Measurements from ENCODE around the gene CEMP1. TPM values are rescaled to one million over a fixed set of nuclear protein-coding genes. Genes with fewer than 3 reads are reported as not detected.
A peak's percentile ranks its signal among the peaks of the same experiment; 100 is the strongest.

The CEMP1 gene
- total RNA-seq, 1 donor from 2014 or later: not detected

- FAIRE-seq: no peak
- no peaks in the 10 kb centered on the region for H3K27me3 ChIP-seq (ENCODE audit: control insufficient read depth, insufficient read depth, low read length)
- no peak overlapping the region for H3K4me3 ChIP-seq (ENCODE audit: low read depth, low read length)
- H3K36me3 ChIP-seq (ENCODE audit: control insufficient read depth, insufficient read depth, low read length): peaks cover 28% of the 10 kb centered on the region
- TF ChIP-seq CTCF (IDR thresholded peaks at IDR 0.05; ENCODE audit: insufficient read depth, low read length, severe bottlenecking): no peak
- no peak for DNase-seq (ENCODE audit: low read depth)
These were observed 7.4 kb downstream of the CEMP1 start for GRCh38 chr16:2523801-2524231.

GRCh38 chr16:2520784-2521531 is 10.2 kb downstream of the CEMP1 start:
- Histone ChIP-seq H3K4me3 (ENCODE audit: low read depth, low read length) (peak overlapping the region; percentile 55), H3K27me3 (ENCODE audit: control insufficient read depth, insufficient read depth, low read length) (no peaks in the 10 kb centered on the region), H3K36me3 (ENCODE audit: control insufficient read depth, insufficient read depth, low read length) (peaks cover 31% of the 10 kb centered on the region)
- FAIRE-seq: no peak
- no peak for TF ChIP-seq CTCF (IDR thresholded peaks at IDR 0.05; ENCODE audit: insufficient read depth, low read length, severe bottlenecking)
- DNase-seq (ENCODE audit: low read depth): peak; percentile 30

- FAIRE-seq (no peak), DNase-seq (ENCODE audit: low read depth) (peak; percentile 65)
- Histone ChIP-seq H3K36me3 (ENCODE audit: control insufficient read depth, insufficient read depth, low read length) (peaks cover 33% of the 10 kb centered on the region), H3K27me3 (ENCODE audit: control insufficient read depth, insufficient read depth, low read length) (no peaks in the 10 kb centered on the region), H3K4me3 (ENCODE audit: low read depth, low read length) (peak within 1 kb of the TSS; percentile 55)
- no peak for TF ChIP-seq CTCF (IDR thresholded peaks at IDR 0.05; ENCODE audit: insufficient read depth, low read length, severe bottlenecking)
These were observed 11.0 kb downstream of the CEMP1 start, which contains the start of gene AMDHD2 for GRCh38 chr16:2520097-2520783. Gene AMDHD2, plus strand, starts transcription at chr16:2520371. Its CDS starts 88 bp downstream, at chr16:2520459.

GRCh38 chr16:2519711-2520080 is 11.5 kb downstream of the CEMP1 start:
- Histone ChIP-seq H3K36me3 (ENCODE audit: control insufficient read depth, insufficient read depth, low read length) (peaks cover 32% of the 10 kb centered on the region), H3K27me3 (ENCODE audit: control insufficient read depth, insufficient read depth, low read length) (no peaks in the 10 kb centered on the region), H3K4me3 (ENCODE audit: low read depth, low read length) (no peak overlapping the region)
- FAIRE-seq (no peak), DNase-seq (ENCODE audit: low read depth) (no peak)
- no peak for TF ChIP-seq CTCF (IDR thresholded peaks at IDR 0.05; ENCODE audit: insufficient read depth, low read length, severe bottlenecking)

GRCh38 chr16:2518823-2519710 is 12.1 kb downstream of the CEMP1 start:
- DNase-seq (ENCODE audit: low read depth) (no peak), FAIRE-seq (no peak)
- Histone ChIP-seq H3K27me3 (ENCODE audit: control insufficient read depth, insufficient read depth, low read length) (no peaks in the 10 kb centered on the region), H3K4me3 (ENCODE audit: low read depth, low read length) (no peak overlapping the region), H3K36me3 (ENCODE audit: control insufficient read depth, insufficient read depth, low read length) (peaks cover 29% of the 10 kb centered on the region)
- TF ChIP-seq CTCF (IDR thresholded peaks at IDR 0.05; ENCODE audit: insufficient read depth, low read length, severe bottlenecking): no peak

Measured in bronchial epithelial cell (primary cell).